Keratinocyte (primary cell): ENCODE results near the gene MYO1E. TPM values are rescaled to one million over a fixed set of nuclear protein-coding genes. Genes with fewer than 3 reads are reported as not detected.
"Not testable (repeated sequence)": the region's sequence is repeated elsewhere in the genome, so short reads cannot be mapped to it uniquely, and the experiment has no call there.

Source experiments
- DNase-seq: peaks from one replicate; pipeline ENCODE4 v3.0.0-alpha.2; 2011; ENCODE audit warnings: low read depth, missing footprints, low spot score
- FAIRE-seq: peaks from 2 replicates; lab custom pipeline; 2011; peaks lifted over from hg19 to GRCh38; lab: Jason Lieb, UNC
- H2AFZ ChIP-seq: 2 replicates; pipeline ENCODE4 v1.6.0; 2012; ENCODE audit warnings: low read length, control low read depth, inconsistent platforms; ENCODE audit not compliant: control insufficient read depth
- H3K27ac ChIP-seq: 2 replicates; pipeline ENCODE4 v1.5.1; 2011; ENCODE audit warnings: low read length; ENCODE audit not compliant: control insufficient read depth, insufficient read depth
- H3K27me3 ChIP-seq: 3 replicates; pipeline ENCODE4 v1.6.0; 2011; ENCODE audit warnings: low read length; ENCODE audit not compliant: control insufficient read depth, insufficient read depth; ENCODE audit errors: extremely low read depth
- H3K36me3 ChIP-seq, 2 experiments: 2 replicates in 1 of 2; 3 replicates in 1 of 2; pipeline ENCODE4 v1.5.1; 2011; ENCODE audit warnings: low read length in 2 of 2, mild to moderate bottlenecking in 1 of 2; ENCODE audit not compliant: control insufficient read depth in 2 of 2, insufficient read depth in 2 of 2; ENCODE audit errors: extremely low read depth in 1 of 2
- H3K4me1 ChIP-seq: 3 replicates; pipeline ENCODE4 v1.5.1; 2011; ENCODE audit warnings: low read length; ENCODE audit not compliant: control insufficient read depth, insufficient read depth; ENCODE audit errors: extremely low read depth
- H3K4me2 ChIP-seq: 3 replicates; pipeline ENCODE4 v1.6.0; 2011; ENCODE audit warnings: low read depth, low read length; ENCODE audit not compliant: control insufficient read depth, insufficient read depth; ENCODE audit errors: extremely low read depth
- H3K4me3 ChIP-seq, 3 experiments: fragments of 200-600 bp in 1 of 3; sonication (generic) in 1 of 3; 2 replicates in 2 of 3; 3 replicates in 1 of 3; pipeline ENCODE4 v1.5.1; 2011 to 2016; ENCODE audit warnings: low read length in 3 of 3, mild to moderate bottlenecking in 3 of 3, control low read depth in 2 of 3, inconsistent platforms in 1 of 3, low read depth in 1 of 3, mixed read lengths in 1 of 3, mixed run types in 1 of 3, moderate library complexity in 1 of 3; ENCODE audit not compliant: control insufficient read depth in 2 of 3, insufficient read depth in 2 of 3; ENCODE audit errors: extremely low read depth in 1 of 3
- H3K79me2 ChIP-seq: 2 replicates; pipeline ENCODE4 v1.6.0; 2012; ENCODE audit warnings: low read length; ENCODE audit not compliant: control insufficient read depth, insufficient read depth
- H3K9ac ChIP-seq: 3 replicates; pipeline ENCODE4 v1.6.0; 2011; ENCODE audit warnings: low read length; ENCODE audit not compliant: control insufficient read depth, insufficient read depth; ENCODE audit errors: extremely low read depth
- H3K9me1 ChIP-seq: 3 replicates; pipeline ENCODE4 v1.6.0; 2011; ENCODE audit warnings: low read length; ENCODE audit not compliant: control insufficient read depth, insufficient read depth; ENCODE audit errors: extremely low read depth
- H3K9me3 ChIP-seq: 2 replicates; pipeline ENCODE4 v1.5.1; 2012; ENCODE audit warnings: low read depth, low read length; ENCODE audit not compliant: control insufficient read depth
- H4K20me1 ChIP-seq: 3 replicates; pipeline ENCODE4 v1.6.0; 2011; ENCODE audit warnings: low read length; ENCODE audit not compliant: control insufficient read depth, insufficient read depth; ENCODE audit errors: extremely low read depth
- EZH2 ChIP-seq: IDR thresholded peaks from one replicate; pipeline ENCODE4 v1.6.1; 2012; ENCODE audit warnings: inconsistent platforms, mild to moderate bottlenecking, low read length, moderate library complexity
- dilution Hi-C: fragments of 300-500 bp; cut with MboI; formaldehyde crosslinking; loops from one replicate; pipeline ENCODE4 v1.7.0; 2020; ENCODE audit warnings: low sequenced_read_pairs; ENCODE audit not compliant: extremely low pct_ligation_motif_present
- polyA plus RNA-seq, 5 experiments: library from polyadenylated mRNA; depleted of rRNA in 3 of 5; stranded (reverse) in 3 of 5; stranded (forward) in 1 of 5; unstranded in 1 of 5; fragments of >200 nt; gene quantifications; 1 replicate in 1 of 5; 2 replicates in 3 of 5; 3 replicates in 1 of 5; pipeline versions ENCODE4 v1.2.1 to v1.2.3, GENCODE V29; 2011 to 2012; ENCODE audit warnings: missing spikeins in 2 of 5, low read depth in 1 of 5, low replicate concordance in 1 of 5
- TF ChIP-seq, protein P1 (sequence below), 3 experiments: IDR thresholded peaks in 1 of 3; conservative IDR thresholded peaks in 1 of 3; optimal IDR thresholded peaks in 1 of 3; 2 replicates in 2 of 3; 3 replicates in 1 of 3; pipeline versions ENCODE3 to v1.5.1; 2011; ENCODE audit warnings: low read length in 3 of 3, mild to moderate bottlenecking in 3 of 3, moderate library complexity in 2 of 3, control low read depth in 1 of 3, inconsistent platforms in 1 of 3; ENCODE audit not compliant: insufficient read depth in 2 of 3; ENCODE audit errors: extremely low read depth in 1 of 3

MYO1E gene
- polyA plus RNA-seq, 1 donor (not counting 4 experiments of a cell fraction or from before 2014, with no cell fraction given) = 213 TPM

DNA sequence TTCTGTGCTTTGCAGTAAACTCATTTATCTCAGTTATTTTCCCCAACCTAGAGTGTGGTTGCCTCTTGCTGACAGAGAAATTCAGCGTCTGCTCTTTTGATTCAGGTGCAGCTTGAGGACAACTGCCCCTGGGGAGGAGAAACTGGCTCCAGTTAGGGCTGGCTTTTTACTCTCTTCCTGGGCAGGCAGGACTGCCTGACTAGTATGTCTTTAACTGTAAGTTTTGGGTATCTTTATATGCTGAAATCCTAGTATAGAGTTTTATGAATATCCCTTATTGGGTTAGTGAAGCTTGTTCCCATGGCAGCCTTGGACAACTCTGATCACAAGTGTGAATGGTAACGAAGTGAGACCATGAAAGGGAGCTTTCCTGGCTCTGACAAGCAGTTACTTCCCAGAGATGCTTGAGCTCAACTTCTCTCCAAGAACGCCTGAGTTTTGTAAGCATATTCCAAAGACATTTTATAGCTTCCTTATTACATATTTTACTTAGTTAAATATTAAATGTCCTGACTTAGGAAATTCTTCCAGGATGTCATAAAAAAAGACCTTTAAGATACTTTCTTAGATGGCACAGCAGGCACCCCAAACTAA, 240.6 kb downstream of the MYO1E start:
- Histone ChIP-seq H3K4me1 (no peaks in the 10 kb centered on the region), H3K9me3 (peaks cover 4% of the 10 kb centered on the region), H3K4me3 (no peak overlapping the region), H3K27me3 (no peaks in the 10 kb centered on the region), H3K36me3 (peaks cover 28 to 31% of the 10 kb centered on the region in 2 experiments), H3K9me1 (no peaks in the 10 kb centered on the region), H3K9ac (no peak overlapping the region), H3K27ac (no peak overlapping the region), H4K20me1 (no peaks in the 10 kb centered on the region), H3K4me2 (no peak overlapping the region), H2AFZ (no peak overlapping the region), H3K79me2 (peaks cover 14% of the 10 kb centered on the region)
- TF ChIP-seq, protein P1, sequence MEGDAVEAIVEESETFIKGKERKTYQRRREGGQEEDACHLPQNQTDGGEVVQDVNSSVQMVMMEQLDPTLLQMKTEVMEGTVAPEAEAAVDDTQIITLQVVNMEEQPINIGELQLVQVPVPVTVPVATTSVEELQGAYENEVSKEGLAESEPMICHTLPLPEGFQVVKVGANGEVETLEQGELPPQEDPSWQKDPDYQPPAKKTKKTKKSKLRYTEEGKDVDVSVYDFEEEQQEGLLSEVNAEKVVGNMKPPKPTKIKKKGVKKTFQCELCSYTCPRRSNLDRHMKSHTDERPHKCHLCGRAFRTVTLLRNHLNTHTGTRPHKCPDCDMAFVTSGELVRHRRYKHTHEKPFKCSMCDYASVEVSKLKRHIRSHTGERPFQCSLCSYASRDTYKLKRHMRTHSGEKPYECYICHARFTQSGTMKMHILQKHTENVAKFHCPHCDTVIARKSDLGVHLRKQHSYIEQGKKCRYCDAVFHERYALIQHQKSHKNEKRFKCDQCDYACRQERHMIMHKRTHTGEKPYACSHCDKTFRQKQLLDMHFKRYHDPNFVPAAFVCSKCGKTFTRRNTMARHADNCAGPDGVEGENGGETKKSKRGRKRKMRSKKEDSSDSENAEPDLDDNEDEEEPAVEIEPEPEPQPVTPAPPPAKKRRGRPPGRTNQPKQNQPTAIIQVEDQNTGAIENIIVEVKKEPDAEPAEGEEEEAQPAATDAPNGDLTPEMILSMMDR (optimal IDR thresholded peaks at IDR 0.05 in 1 of 3, IDR thresholded peaks at IDR 0.05 in 1 of 3, conservative IDR thresholded peaks at IDR 0.05 in 1 of 3; ENCODE audit: extremely low read depth in 1 of 3, insufficient read depth in 2 of 3, low read length in 3 of 3) = no peak
- no peak for TF ChIP-seq EZH2
- dilution Hi-C loops = no loop called here
- DNase-seq (no peak), FAIRE-seq (no peak)

DNA sequence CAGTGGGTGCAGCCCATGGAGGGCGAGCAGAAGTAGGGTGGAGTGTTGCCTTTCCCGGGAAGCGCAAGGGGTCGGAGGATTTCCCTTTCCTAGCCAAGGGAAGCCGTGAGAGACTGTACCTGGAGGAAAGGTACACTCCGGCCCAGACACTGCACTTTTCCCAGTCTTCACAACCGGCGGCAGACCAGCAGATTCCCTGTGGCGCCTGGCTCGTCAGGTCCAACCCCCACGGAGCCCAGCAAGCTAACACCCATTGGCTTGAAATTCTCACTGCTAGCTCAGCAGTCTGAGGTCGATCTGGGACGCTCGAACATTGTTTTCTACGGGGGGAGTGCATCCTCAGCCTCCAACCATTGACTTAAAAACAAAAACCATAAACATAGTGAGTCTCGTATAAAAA, 241.2 kb downstream of the MYO1E start:
- H3K4me3 ChIP-seq = no peak overlapping the region
- H3K27ac ChIP-seq = no peak overlapping the region
- peaks cover 14% of the 10 kb centered on the region for H3K79me2 ChIP-seq
- peaks cover 4% of the 10 kb centered on the region for H3K9me3 ChIP-seq
- FAIRE-seq (no peak), DNase-seq (no peak)
- no peaks in the 10 kb centered on the region for H3K4me1 ChIP-seq
- H4K20me1 ChIP-seq = no peaks in the 10 kb centered on the region
- no peaks in the 10 kb centered on the region for H3K27me3 ChIP-seq
- peaks cover 22 to 26% of the 10 kb centered on the region in 2 experiments for H3K36me3 ChIP-seq
- no peaks in the 10 kb centered on the region for H3K9me1 ChIP-seq
- no peak for TF ChIP-seq EZH2
- TF ChIP-seq, protein P1 (optimal IDR thresholded peaks at IDR 0.05 in 1 of 3, IDR thresholded peaks at IDR 0.05 in 1 of 3, conservative IDR thresholded peaks at IDR 0.05 in 1 of 3; ENCODE audit: extremely low read depth in 1 of 3, insufficient read depth in 2 of 3, low read length in 3 of 3) = no peak
- dilution Hi-C loops = no loop called here
- H3K4me2 ChIP-seq = no peak overlapping the region
- H2AFZ ChIP-seq = no peak overlapping the region
- H3K9ac ChIP-seq = no peak overlapping the region

DNA sequence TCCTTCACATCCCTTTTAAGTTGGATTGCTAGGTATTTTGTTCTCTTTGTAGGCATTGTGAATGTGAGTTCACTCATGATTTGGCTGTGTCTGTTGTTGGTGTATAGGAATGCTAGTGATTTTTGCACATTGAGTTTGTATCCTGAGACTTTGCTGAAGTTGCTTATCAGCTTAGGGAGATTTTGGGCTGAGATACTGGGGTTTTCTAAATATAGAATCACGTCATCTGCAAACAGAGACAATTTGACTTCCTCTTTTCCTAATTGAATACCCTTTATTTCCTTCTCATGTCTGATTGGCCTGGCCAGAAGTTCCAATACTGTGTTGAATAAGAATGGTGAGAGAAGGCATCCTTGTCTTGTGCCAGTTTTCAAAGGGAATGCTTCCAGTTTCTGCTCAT, 245.4 kb downstream of the MYO1E start:
- FAIRE-seq, H3K9me1 ChIP-seq, DNase-seq, H2AFZ ChIP-seq, H3K9ac ChIP-seq, H3K9me3 ChIP-seq, H3K27me3 ChIP-seq, H3K4me2 ChIP-seq, H3K27ac ChIP-seq, H3K4me1 ChIP-seq, H4K20me1 ChIP-seq, dilution Hi-C loops, H3K4me3 ChIP-seq: not testable (repeated sequence)
- H3K36me3 ChIP-seq = peaks cover 6 to 13% of the 10 kb centered on the region in 2 experiments
- peaks cover 14% of the 10 kb centered on the region for H3K79me2 ChIP-seq

DNA sequence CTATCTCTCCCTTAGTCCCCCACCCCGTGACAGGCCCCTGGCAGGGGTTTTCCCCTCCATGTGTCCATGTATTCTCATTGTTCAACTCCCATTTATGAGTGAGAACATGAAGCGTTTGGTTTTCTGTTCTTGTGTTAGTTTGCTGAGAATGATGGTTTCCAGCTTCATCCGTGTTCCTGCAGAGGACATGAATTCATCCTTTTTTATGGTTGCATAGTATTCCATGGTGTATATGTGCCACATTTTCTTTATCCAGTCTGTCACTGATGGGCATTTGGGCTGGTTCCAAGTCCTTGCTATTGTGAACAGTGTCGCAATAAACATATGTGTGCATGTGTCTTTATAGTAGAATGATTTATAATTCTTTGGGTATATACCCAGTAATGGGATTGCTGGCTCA, 247.0 kb downstream of the MYO1E start:
- H3K9me3 ChIP-seq, H3K4me1 ChIP-seq, H4K20me1 ChIP-seq, dilution Hi-C loops, H3K4me3 ChIP-seq, H3K36me3 ChIP-seq, H3K27me3 ChIP-seq, H3K4me2 ChIP-seq, DNase-seq, H3K9me1 ChIP-seq, H3K9ac ChIP-seq, H2AFZ ChIP-seq, FAIRE-seq, H3K79me2 ChIP-seq, H3K27ac ChIP-seq: not testable (repeated sequence)
